Renal cortical epithelial cell (primary cell): ENCODE data around the gene DNAJB11. TPM values are rescaled to one million over a fixed set of nuclear protein-coding genes. Genes with fewer than 3 reads are reported as not detected.
"Not testable (repeated sequence)": the region's sequence is repeated elsewhere in the genome, so short reads cannot be mapped to it uniquely, and the experiment has no call there.

Experiments
- DNase-seq: peaks from one replicate; pipeline ENCODE4 v3.0.0-alpha.2; 2011; ENCODE audit warnings: low read depth
- total RNA-seq: library from RNA; depleted of rRNA; stranded (reverse); fragments of >200 nt; gene quantifications from 2 replicates; pipeline ENCODE4 v1.2.3, GENCODE V29; 2014

The DNAJB11 gene
- total RNA-seq, 1 donor from 2014 or later = 57.9 TPM

GRCh38 chr3:186617036-186617946 lies 46.8 kb downstream of the DNAJB11 start:
- peak; percentile 97 for DNase-seq

DNA sequence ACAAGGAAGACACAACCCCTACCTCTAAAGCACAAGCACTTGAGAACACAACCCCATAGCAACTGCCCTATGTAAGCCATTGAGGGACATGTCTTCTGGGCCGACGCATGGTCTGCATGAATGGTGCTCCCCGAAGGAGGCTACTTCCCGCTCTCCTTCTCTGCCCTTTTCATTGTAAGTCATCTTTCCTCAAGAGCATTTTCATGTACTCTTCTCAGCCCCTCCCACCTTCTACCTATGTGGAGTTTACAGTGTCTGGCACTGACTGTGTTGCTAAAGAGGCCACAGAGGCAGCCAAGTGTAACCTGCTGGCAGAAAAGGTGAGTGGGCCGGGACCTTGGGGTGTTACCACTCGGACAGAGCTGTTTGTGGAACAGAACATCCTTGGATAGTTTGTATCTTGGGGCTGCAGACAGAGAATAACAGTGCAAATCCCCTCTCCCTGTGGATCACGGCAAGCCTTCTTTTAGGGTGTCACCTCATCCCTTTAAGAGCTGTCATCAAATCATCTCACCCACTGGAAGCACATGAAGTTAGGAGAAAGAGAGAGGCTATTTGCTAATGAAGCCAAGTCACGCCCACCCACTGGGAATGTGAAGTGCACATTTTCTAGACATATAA lies 47.9 kb downstream of the DNAJB11 start:
- DNase-seq = no peak

- no peak for DNase-seq
These were observed 49.3 kb downstream of the DNAJB11 start for GRCh38 chr3:186619787-186620212.

DNA sequence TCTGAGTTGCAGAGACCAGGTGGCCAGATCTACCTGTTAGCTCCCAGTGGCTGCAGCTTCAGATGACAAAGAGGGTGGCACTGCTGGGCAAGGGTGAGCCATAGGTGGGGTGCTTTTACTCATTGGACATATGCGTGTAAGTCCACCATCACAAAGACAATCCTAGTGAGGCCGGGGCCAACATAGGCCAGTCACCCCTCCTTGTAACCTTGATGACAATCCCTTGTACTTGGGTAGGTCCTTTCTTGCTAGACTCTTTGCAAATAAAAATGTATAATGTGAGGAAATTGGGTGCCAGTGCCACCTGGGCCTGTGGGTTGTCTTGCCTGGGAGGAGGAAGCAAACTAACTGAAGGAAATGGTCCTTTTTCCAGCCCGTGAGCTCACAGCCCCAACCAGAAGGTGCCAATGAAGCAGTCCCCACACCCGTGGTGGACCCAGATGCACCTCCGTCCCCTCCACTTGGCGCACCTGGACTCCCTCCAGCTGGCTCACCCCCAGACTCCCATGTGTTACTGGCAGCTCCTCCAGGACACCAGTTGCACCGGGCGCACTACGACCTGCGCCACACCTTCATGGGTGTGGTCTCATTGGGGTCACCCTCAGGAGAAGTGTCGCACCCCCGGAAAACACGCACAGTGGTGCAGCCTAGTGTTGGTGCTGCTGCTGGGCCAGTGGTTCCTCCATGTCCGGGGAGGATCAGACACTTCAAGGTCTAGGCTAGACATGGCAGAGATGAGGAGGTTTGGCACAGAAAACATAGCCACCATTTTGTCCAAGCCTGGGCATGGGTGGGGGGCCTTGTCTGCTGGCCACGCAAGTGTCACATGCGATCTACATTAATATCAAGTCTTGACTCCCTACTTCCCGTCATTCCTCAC lies 49.9 kb downstream of the DNAJB11 start:
- no peak for DNase-seq

DNA sequence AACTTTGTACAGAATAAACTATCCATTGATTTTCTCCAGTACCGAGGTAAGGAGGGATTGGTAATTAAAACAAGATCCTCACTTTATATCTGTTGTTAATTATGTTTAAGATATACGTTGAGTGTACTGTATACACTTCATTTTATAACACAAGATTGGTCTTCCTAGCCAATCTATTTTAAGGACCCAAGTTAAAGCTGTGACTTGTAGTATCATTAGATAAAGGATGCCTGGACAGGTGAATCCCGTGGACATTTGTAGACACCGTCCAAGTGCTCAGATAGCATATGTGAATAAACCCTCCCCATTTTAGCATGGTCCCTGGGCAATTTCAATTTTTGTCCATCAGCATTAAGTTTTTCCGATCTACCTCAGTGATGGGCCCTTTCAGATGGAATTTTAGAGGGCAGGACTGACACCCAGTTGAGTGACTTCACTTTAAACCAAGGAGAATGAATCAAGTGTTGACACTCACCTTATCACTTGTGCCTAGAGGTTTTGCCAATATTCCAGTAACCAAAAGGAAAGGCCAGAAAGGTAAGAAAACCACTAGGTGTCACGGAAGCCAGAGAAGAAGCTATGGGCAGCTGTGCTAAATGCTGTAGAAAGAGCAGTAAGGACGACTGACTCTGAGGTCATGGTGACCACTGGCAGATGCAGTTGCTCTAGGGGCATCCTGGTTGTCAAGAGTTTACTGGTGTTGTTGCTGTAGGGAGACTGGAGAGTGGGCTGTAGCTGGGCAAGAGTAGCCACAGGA lies 51.6 kb downstream of the DNAJB11 start:
- DNase-seq = no peak

- DNase-seq = no peak
These were observed 52.3 kb downstream of the DNAJB11 start for GRCh38 chr3:186622651-186623310.

DNA sequence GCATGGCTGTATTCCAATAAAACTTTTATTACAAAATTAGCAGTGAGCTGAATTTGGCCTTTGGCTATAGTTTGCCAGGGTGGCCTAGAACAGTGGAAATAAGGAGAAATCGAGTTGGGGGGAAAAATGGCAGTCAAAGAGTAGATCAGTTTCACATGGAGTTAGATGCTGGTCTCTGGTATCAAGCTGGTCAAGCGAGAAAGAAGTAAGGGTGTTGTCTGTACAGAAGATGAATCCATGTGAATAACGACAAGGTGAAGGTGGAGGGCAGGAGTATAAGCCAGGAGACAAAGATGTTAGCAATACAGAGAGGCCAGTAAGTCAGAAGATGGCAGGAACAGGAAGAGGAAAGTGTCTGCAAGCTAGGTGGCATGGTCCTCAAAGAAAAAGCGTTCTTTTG lies 54.1 kb downstream of the DNAJB11 start:
- DNase-seq = no peak

- DNase-seq = no peak
These were observed 55.1 kb downstream of the DNAJB11 start for GRCh38 chr3:186625600-186626042.

DNA sequence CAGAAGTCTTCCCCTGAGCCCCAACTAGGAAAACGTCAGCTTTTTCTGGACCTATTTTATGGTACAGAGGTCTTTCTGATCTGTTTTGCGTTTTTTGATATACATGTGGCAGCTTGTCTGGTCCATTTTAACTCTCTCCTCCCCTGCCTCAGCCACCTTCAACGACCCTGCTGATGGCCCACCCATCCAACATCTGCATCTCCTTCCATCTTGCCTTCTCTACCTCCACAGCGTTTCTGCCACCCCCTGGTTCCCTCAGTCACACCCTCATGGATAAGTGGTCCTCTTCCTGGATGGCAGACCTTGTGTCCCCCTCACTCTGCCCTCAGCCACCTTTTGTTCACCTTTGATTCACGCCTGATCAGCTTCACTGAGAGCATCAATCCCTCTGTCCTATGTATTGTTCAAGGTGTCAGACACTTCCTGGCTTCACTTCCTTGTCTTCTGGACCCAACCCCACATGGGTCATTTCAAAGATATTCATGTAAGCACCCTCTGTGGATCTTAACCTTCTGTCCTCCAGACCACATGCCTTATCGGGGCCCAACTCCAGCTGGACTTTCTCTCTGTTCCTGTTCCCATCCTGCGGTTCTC lies 55.8 kb downstream of the DNAJB11 start:
- DNase-seq = no peak

DNA sequence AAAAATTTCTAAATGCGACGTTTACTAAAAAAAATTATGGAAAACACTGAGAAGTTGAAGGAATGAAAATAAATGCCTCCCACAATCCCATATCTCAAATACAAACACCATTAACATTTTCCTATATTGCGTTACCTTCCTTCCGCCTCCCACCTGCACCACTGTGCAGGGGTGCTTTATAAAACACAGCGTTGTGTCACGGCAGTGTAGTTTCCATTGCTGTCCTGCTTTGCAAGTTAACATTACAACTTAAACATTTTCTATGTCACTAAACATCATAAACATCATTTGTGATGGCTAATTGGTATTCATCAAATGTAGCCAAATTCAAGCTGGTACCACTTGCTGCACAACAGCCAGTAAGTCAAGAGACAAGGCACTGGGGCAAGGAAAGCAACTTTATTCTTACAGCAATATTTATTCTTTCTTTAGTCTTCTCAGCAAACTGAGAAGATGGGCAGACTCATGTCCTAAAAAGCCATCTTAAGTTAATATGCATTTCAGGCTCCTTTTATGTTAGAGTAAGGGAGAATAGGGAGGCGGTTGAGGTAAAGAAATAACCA lies 57.4 kb downstream of the DNAJB11 start:
- no peak for DNase-seq

DNA sequence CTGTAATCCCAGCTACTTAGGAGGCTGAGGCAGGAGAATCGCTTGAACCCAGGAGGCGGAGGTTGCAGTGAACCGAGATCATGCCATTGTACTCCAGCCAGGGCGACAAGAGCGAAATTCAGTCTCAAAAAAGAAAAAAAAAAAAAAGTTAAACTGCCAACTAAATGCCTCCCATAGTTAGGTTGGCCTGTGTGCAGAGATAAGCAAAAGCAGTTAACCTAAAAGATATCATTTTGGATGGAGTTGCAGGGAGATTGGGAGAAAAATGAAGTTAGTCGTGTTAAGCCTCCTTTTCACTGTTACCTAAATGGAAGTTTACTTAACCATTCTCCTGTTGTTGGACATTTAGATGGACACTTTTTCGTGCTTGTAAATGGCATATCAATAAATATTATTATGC lies 58.2 kb downstream of the DNAJB11 start:
- no peak for DNase-seq

GRCh38 chr3:186630950-186631641 lies 60.6 kb downstream of the DNAJB11 start:
- DNase-seq = no peak

GRCh38 chr3:186633481-186633880 lies 63.0 kb downstream of the DNAJB11 start:
- peak; percentile 62 for DNase-seq

DNA sequence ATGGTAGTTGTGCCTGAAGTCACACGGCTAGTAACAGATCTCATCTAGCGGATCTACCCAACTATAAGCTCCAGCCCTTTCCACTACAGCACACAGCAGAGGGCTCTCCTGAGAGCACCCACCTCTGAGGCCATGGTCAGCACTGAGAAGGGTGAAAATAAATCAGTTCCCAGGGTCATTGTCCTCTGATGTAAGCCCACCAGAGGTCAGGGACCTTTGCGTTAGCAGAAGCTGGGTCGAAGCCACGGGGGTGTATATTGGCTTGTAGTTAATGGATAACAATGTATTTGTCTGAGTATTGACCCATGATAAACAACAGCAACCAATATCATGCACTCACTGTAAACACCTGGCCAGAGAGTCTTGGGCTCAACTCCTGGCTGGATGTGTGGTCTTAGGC lies 63.7 kb downstream of the DNAJB11 start:
- DNase-seq = not testable (repeated sequence)

Other genes starting within 250 kb of the DNAJB11 start
- gene DGKG, start 208.5 kb upstream of the DNAJB11 start, total RNA-seq = 0.15 and 6.8 TPM in 2 replicates
- 1.2 TPM in 1 of 2 replicates, not detected in the other for gene CRYGS, start 26.3 kb upstream of the DNAJB11 start, total RNA-seq
- gene TBCCD1, start 3.4 kb upstream of the DNAJB11 start, total RNA-seq = 15.5 and 16.0 TPM in 2 replicates
- gene AHSG, start 42.3 kb downstream of the DNAJB11 start, total RNA-seq = not detected in 2 replicates
- not detected in 2 replicates for gene FETUB, start 69.7 kb downstream of the DNAJB11 start, total RNA-seq
- 0.15 TPM in 1 of 2 replicates, not detected in the other for gene HRG, start 95.3 kb downstream of the DNAJB11 start, total RNA-seq
- 0.99 TPM in 1 of 2 replicates, not detected in the other for gene KNG1, start 146.6 kb downstream of the DNAJB11 start, total RNA-seq
- gene EIF4A2, start 212.9 kb downstream of the DNAJB11 start, total RNA-seq = 725 and 842 TPM in 2 replicates
- 22.0 and 35.3 TPM in 2 replicates for gene RFC4, start 235.8 kb downstream of the DNAJB11 start, total RNA-seq